Muscle layer of colon (tissue), 2 donors: ENCODE results near the gene LMF1.

Source experiments
- H3K27ac ChIP-seq: one replicate; pipeline ENCODE4 v1.7.0; 2013; ENCODE audit warnings: low read depth, mild to moderate bottlenecking, low read length, moderate library complexity
- H3K27me3 ChIP-seq, 2 donors: one replicate each; pipeline ENCODE4 v1.7.0; 2013; ENCODE audit warnings: low read length in 2 of 2, mild to moderate bottlenecking in 2 of 2; ENCODE audit not compliant: insufficient read depth in 2 of 2, control insufficient read depth in 1 of 2
- H3K36me3 ChIP-seq: one replicate; pipeline ENCODE4 v1.7.0; 2013; ENCODE audit warnings: mild to moderate bottlenecking, low read length; ENCODE audit not compliant: insufficient read depth
- H3K4me1 ChIP-seq: one replicate; pipeline ENCODE4 v1.7.0; 2013; ENCODE audit warnings: mild to moderate bottlenecking, low read length; ENCODE audit not compliant: insufficient read depth
- H3K4me3 ChIP-seq, 2 donors: one replicate each; pipeline ENCODE4 v1.7.0; 2013; ENCODE audit warnings: low read length in 2 of 2, low read depth in 1 of 2, mild to moderate bottlenecking in 1 of 2, moderate library complexity in 1 of 2
- H3K9ac ChIP-seq: one replicate; pipeline ENCODE4 v1.7.0; 2013; ENCODE audit warnings: low read length
- H3K9me3 ChIP-seq: one replicate; pipeline ENCODE4 v1.7.0; 2013; ENCODE audit warnings: mild to moderate bottlenecking, low read length
- donor health status: abdominal sarcoma.
- donor health status: Adenocarcinoma of cecum.

Gene LMF1

DNA sequence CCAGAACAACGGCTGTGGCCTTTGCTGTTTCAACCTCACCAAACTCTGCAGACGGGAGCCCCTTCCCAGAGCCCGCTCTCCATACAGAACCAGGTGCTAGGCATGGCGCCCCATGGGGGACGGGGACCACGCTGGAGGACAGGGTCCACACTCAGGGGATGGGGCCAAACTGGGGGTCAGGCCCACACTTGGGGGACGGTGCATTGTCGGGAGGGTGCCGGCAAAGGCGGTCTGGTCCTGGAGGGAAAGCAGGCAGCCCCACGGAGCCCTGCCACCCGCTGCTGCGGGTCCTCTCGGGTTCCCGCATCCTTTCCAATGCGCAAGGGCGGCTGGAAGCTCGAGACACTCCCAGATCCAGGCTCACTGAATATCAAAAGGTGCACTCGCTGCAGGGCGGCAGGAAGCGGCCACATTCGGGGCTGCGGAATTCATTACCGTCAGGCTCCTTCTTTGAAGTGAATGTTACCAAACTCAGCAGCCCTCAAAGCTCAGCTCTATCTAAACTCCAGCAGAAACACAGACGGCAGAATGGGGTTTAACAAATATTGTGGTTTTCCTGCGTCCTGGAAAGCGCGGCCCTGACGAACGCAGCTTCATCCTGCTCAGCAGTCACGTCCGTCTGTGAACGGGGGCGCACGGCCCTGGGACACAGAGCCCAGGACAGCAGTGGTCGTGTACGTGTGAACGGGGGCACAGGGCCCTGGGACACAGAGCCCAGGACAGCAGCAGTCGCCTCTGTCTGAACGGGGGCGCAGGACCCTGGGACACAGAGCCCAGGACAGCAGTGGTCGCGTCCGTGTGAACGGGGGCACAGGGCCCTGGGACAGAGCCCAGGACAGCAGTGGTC is 41.3 kb downstream of the LMF1 start:
- no peak overlapping the region for H3K9ac ChIP-seq
- H3K9me3 ChIP-seq: no peaks in the 10 kb centered on the region
- H3K27me3 ChIP-seq: no peaks in the 10 kb centered on the region
- H3K4me3 ChIP-seq: no peak overlapping the region
- H3K27ac ChIP-seq: no peak overlapping the region
- peaks cover 20% of the 10 kb centered on the region for H3K36me3 ChIP-seq
- no peaks in the 10 kb centered on the region for H3K4me1 ChIP-seq

DNA sequence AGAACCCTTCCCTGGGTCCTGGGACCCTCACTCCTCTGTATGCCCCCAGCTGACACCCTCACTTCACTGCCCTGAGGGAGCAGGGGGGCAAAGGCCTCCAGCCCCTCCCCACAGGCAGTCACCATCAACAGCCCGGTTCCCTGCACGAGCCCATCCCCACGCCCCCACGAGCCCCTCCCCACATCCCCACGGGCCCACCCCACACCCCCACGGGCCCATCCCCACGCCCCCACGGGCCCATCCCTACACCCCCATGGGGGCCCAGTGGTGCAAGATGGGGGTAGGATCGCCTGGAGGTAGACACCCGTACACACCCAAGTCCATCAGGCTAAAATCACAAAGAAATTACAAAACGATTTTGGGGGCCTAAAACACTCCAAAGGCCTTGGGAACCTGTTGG is 42.3 kb downstream of the LMF1 start:
- H3K27me3 ChIP-seq: no peaks in the 10 kb centered on the region
- H3K36me3 ChIP-seq: peaks cover 14% of the 10 kb centered on the region
- H3K9ac ChIP-seq: no peak overlapping the region
- H3K9me3 ChIP-seq: no peaks in the 10 kb centered on the region
- no peaks in the 10 kb centered on the region for H3K4me1 ChIP-seq
- H3K27ac ChIP-seq: no peak overlapping the region
- H3K4me3 ChIP-seq: no peak overlapping the region

DNA sequence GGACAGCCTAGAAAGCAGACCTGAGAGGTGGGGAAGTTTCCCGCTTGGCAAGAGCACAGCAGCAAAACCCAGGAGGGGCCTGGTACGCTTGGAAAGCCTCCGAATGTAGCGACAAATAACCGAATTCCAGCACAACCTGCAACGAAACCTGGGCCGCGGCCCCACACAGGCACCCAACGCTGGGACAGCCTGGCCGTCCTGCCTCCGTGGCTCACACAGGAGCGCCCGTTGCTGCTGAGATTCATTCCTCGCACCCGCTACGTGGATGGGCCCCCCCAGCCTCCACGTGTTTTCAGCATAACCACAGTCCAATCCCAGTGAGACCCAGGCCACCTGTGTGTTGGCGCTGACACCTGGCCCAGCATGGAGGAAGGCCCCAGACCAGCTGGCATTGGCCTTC is 42.9 kb downstream of the LMF1 start:
- Histone ChIP-seq H3K27ac (no peak overlapping the region), H3K9ac (no peak overlapping the region), H3K4me3 (no peak overlapping the region), H3K9me3 (no peaks in the 10 kb centered on the region), H3K4me1 (no peaks in the 10 kb centered on the region), H3K36me3 (peaks cover 8% of the 10 kb centered on the region), H3K27me3 (no peaks in the 10 kb centered on the region)

- H3K27ac ChIP-seq: no peak overlapping the region
- H3K27me3 ChIP-seq: no peaks in the 10 kb centered on the region
- no peaks in the 10 kb centered on the region for H3K4me1 ChIP-seq
- peaks cover 7% of the 10 kb centered on the region for H3K36me3 ChIP-seq
- H3K4me3 ChIP-seq: no peak overlapping the region
- H3K9me3 ChIP-seq: no peaks in the 10 kb centered on the region
- no peak overlapping the region for H3K9ac ChIP-seq
Measured at GRCh38 chr16:927406-927805, 43.4 kb downstream of the LMF1 start.

DNA sequence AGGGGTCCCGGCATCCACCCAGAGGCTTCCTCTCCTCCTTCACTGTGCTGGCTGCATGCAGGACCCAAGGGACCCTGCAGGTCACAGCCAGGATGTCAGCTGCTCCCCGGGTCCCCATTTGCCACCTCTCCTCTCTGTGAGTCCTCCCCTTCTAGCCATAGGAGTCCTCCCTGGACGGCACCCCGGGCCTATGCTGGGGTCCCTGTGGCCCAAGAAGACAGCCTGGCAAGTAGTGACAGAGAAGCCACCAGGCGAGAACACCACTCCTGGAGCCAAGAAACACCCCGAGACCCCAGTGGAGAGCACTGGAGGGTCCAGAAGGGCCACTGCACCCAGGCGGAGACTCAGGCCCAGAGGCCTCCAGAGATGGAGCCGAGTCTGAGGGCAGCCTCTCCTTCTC is 44.1 kb downstream of the LMF1 start:
- no peak overlapping the region for H3K9ac ChIP-seq
- H3K4me3 ChIP-seq: no peak overlapping the region
- no peaks in the 10 kb centered on the region for H3K27me3 ChIP-seq
- no peaks in the 10 kb centered on the region for H3K9me3 ChIP-seq
- peaks cover 7% of the 10 kb centered on the region for H3K36me3 ChIP-seq
- H3K27ac ChIP-seq: no peak overlapping the region
- no peaks in the 10 kb centered on the region for H3K4me1 ChIP-seq

GRCh38 chr16:924806-925205 is 46.0 kb downstream of the LMF1 start:
- peaks cover 7% of the 10 kb centered on the region for H3K36me3 ChIP-seq
- no peak overlapping the region for H3K27ac ChIP-seq
- H3K27me3 ChIP-seq: no peaks in the 10 kb centered on the region
- no peaks in the 10 kb centered on the region for H3K9me3 ChIP-seq
- H3K9ac ChIP-seq: no peak overlapping the region
- peaks cover 14% of the 10 kb centered on the region for H3K4me1 ChIP-seq
- no peak overlapping the region for H3K4me3 ChIP-seq

- no peak overlapping the region for H3K4me3 ChIP-seq
- H3K27me3 ChIP-seq: no peaks in the 10 kb centered on the region
- no peaks in the 10 kb centered on the region for H3K9me3 ChIP-seq
- H3K4me1 ChIP-seq: peaks cover 14% of the 10 kb centered on the region
- no peak overlapping the region for H3K9ac ChIP-seq
- H3K36me3 ChIP-seq: peaks cover under 1% of the 10 kb centered on the region
- H3K27ac ChIP-seq: no peak overlapping the region
Measured at GRCh38 chr16:924063-924462, 46.7 kb downstream of the LMF1 start.

GRCh38 chr16:923184-923583 is 47.6 kb downstream of the LMF1 start:
- Histone ChIP-seq H3K36me3 (no peaks in the 10 kb centered on the region), H3K27me3 (no peaks in the 10 kb centered on the region), H3K4me1 (peaks cover 14% of the 10 kb centered on the region), H3K9me3 (no peaks in the 10 kb centered on the region), H3K27ac (no peak overlapping the region), H3K4me3 (no peak overlapping the region), H3K9ac (no peak overlapping the region)

DNA sequence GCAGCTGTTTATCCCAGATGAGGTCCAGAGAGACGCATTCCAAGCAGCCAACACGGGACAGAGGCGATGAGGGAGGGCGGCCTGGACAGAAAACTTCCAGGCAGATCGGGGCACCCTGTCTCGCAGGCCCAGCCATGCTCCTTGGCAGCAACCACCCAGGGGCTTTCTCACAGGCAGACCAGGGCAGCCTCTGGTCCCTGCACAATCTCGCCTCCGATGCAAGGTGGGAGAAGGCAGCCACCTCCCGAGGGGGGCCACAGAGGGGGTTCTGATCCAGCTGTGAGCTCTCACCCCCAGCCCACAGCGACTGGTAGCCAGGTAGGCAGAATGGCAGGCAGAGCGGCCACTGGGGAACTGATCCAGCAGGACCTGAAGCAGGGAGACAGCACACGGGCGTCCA is 48.7 kb downstream of the LMF1 start:
- H3K9me3 ChIP-seq: no peaks in the 10 kb centered on the region
- no peak overlapping the region for H3K9ac ChIP-seq
- no peak overlapping the region for H3K4me3 ChIP-seq
- no peaks in the 10 kb centered on the region for H3K27me3 ChIP-seq
- no peaks in the 10 kb centered on the region for H3K36me3 ChIP-seq
- peaks cover 14% of the 10 kb centered on the region for H3K4me1 ChIP-seq
- no peak overlapping the region for H3K27ac ChIP-seq

DNA sequence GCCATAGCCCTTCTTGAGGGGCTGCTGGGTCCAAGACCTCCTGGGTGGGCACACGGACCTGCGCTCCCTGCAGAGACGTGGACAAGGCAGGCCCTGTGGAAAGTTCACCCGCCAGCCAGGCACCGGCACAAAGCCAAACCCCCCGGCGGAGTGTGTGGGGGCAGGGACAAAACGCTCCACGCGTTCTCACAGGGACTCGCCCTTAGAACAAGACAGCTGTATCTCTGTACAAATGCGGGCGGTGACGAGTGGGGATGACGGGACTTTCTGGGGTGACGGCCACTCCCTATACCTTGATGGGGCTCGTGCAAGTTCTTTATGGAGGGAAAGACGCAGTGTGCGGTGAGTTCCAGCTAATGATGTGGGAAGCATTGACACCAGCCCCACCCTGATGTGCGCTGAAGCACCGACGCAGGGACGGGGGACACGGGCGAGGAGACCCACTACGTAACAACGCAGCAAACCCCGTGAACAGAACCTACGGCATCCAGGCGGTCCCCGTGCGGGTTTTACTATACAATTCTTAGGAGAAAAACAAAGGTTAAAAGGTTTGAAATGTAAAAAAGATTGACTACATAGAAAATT is 49.4 kb downstream of the LMF1 start:
- Histone ChIP-seq H3K27ac (no peak overlapping the region), H3K9me3 (no peaks in the 10 kb centered on the region), H3K9ac (no peak overlapping the region), H3K4me3 (no peak overlapping the region), H3K36me3 (no peaks in the 10 kb centered on the region), H3K27me3 (no peaks in the 10 kb centered on the region), H3K4me1 (peaks cover 14% of the 10 kb centered on the region)

DNA sequence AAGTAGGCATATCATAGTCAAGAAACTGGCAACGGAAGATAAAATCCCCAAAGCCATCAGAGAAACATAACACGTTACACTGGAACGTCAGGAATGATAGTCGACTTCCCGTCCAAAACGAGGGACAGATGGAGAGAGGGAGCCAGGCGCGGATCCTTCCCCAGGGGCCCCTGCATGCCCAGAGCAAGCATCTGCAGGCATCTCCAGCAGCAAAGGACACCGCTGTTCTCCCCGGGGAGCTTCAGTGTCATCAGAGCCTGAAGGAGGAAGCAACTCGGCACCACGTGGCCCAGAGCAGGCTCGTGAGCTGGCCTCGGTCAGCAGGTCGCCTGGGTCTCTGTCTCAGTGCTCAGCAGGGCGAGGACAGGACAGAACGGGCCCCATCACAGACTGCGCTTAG is 50.1 kb downstream of the LMF1 start:
- Histone ChIP-seq H3K27me3 (no peaks in the 10 kb centered on the region), H3K4me3 (no peak overlapping the region), H3K9ac (no peak overlapping the region)

More for the DNA sequence above, 50.1 kb downstream of the LMF1 start:
- Histone ChIP-seq H3K9me3 (no peaks in the 10 kb centered on the region), H3K27ac (no peak overlapping the region), H3K36me3 (no peaks in the 10 kb centered on the region), H3K4me1 (peaks cover 14% of the 10 kb centered on the region)
